Esophagus (tissue), 2 donors: ENCODE results near the gene NLGN4Y. TPM values are rescaled to one million over a fixed set of nuclear protein-coding genes. Genes with fewer than 3 reads are reported as not detected.

Source experiments
- H3K27ac ChIP-seq, 2 donors: one replicate each; pipeline ENCODE4 v1.5.1; 2013; ENCODE audit warnings: low read depth in 2 of 2, mild to moderate bottlenecking in 2 of 2, inconsistent platforms in 1 of 2, low read length in 1 of 2, moderate library complexity in 1 of 2
- H3K27me3 ChIP-seq, 2 donors: one replicate each; pipeline ENCODE4 v1.6.1; 2013; ENCODE audit warnings: low read length in 2 of 2, control low read depth in 1 of 2, mild to moderate bottlenecking in 1 of 2; ENCODE audit not compliant: insufficient read depth in 2 of 2, control insufficient read depth in 1 of 2
- H3K36me3 ChIP-seq, 2 donors: one replicate each; pipeline ENCODE4 v1.6.1; 2013; ENCODE audit warnings: low read length in 1 of 2; ENCODE audit not compliant: control insufficient read depth in 2 of 2, insufficient read depth in 2 of 2
- H3K4me1 ChIP-seq, 2 donors: one replicate each; pipeline ENCODE4 v1.6.1; 2013; ENCODE audit warnings: low read length in 1 of 2; ENCODE audit not compliant: control insufficient read depth in 2 of 2, insufficient read depth in 2 of 2
- H3K4me3 ChIP-seq, 2 donors: one replicate each; pipeline ENCODE4 v1.5.1; 2013; ENCODE audit warnings: low read length in 2 of 2, mild to moderate bottlenecking in 2 of 2, low read depth in 1 of 2, moderate library complexity in 1 of 2
- H3K9me3 ChIP-seq, 2 donors: one replicate each; pipeline ENCODE4 v1.6.1; 2013; ENCODE audit warnings: mild to moderate bottlenecking in 2 of 2, low read depth in 1 of 2, low read length in 1 of 2, moderate library complexity in 1 of 2; ENCODE audit not compliant: control insufficient read depth in 2 of 2, insufficient read depth in 1 of 2
- WGBS, 2 donors: extraction: QIAGEN DNeasy Blood & Tissue Kit; methylation state at CpG; one replicate each; pipeline ENCODE4 v1.1.7; 2013; 5-methylcytosine and 5-hydroxymethylcytosine counted together
- polyA plus RNA-seq, 2 donors: library from polyadenylated mRNA; stranded (reverse); fragments of 200-250 nt; gene quantifications; one replicate each; pipeline ENCODE4 v1.2.3, GENCODE V29; 2013
- donor health status: healthy with polysubstance abuse.
- donor health status: Bipolar disorder and iron deficiency.

NLGN4Y gene
- polyA plus RNA-seq, 2 donors, result 1.0 TPM; not detected in 1

GRCh38 chrY:14762903-14763302, 238.6 kb downstream of the NLGN4Y start:
- Histone ChIP-seq H3K36me3 (no peaks in the 10 kb centered on the region), H3K27ac (no peak overlapping the region), H3K4me1 (no peaks in the 10 kb centered on the region), H3K4me3 (no peak overlapping the region), H3K27me3 (no peaks in the 10 kb centered on the region), H3K9me3 (no peaks in the 10 kb centered on the region)
- WGBS, 2 donors, result 13 to 62% methylated on average over 1 of the region's 1 CpG

GRCh38 chrY:14763600-14763999, 239.3 kb downstream of the NLGN4Y start:
- no peaks in the 10 kb centered on the region for H3K27me3 ChIP-seq
- H3K4me3 ChIP-seq, result no peak overlapping the region
- H3K36me3 ChIP-seq, result no peaks in the 10 kb centered on the region
- H3K9me3 ChIP-seq, result no peaks in the 10 kb centered on the region
- no peak overlapping the region for H3K27ac ChIP-seq
- H3K4me1 ChIP-seq, result no peaks in the 10 kb centered on the region

- H3K4me3 ChIP-seq, result no peak overlapping the region
- H3K9me3 ChIP-seq, result no peaks in the 10 kb centered on the region
- no peaks in the 10 kb centered on the region for H3K36me3 ChIP-seq
- no peak overlapping the region for H3K27ac ChIP-seq
- H3K4me1 ChIP-seq, result no peaks in the 10 kb centered on the region
- 70 to 91% methylated on average over 4 of the region's 4 CpGs for WGBS, 2 donors
- H3K27me3 ChIP-seq, result no peaks in the 10 kb centered on the region
These were observed 253.9 kb downstream of the NLGN4Y start for GRCh38 chrY:14778208-14778607.

- Histone ChIP-seq H3K27ac (no peak overlapping the region), H3K4me3 (no peak overlapping the region), H3K36me3 (no peaks in the 10 kb centered on the region), H3K27me3 (no peaks in the 10 kb centered on the region), H3K9me3 (no peaks in the 10 kb centered on the region), H3K4me1 (no peaks in the 10 kb centered on the region)
- 90 to 93% methylated on average over 2 to 4 of the region's 4 CpGs for WGBS, 2 donors
These were observed 268.8 kb downstream of the NLGN4Y start for GRCh38 chrY:14793104-14793503.

- no peak overlapping the region for H3K27ac ChIP-seq
- no peak overlapping the region for H3K4me3 ChIP-seq
- no peaks in the 10 kb centered on the region for H3K9me3 ChIP-seq
- no peaks in the 10 kb centered on the region for H3K36me3 ChIP-seq
- H3K4me1 ChIP-seq, result no peaks in the 10 kb centered on the region
- WGBS, 2 donors, result 87 to 90% methylated on average over 4 to 11 of the region's 11 CpGs
- H3K27me3 ChIP-seq, result no peaks in the 10 kb centered on the region
These were observed 269.3 kb downstream of the NLGN4Y start for GRCh38 chrY:14793674-14794073.

- H3K4me3 ChIP-seq, result no peak overlapping the region
These were observed 273.7 kb downstream of the NLGN4Y start for GRCh38 chrY:14798010-14798409.

GRCh38 chrY:14801096-14801495, 276.8 kb downstream of the NLGN4Y start:
- Histone ChIP-seq H3K4me3 (no peak overlapping the region), H3K9me3 (no peaks in the 10 kb centered on the region), H3K36me3 (no peaks in the 10 kb centered on the region), H3K27me3 (no peaks in the 10 kb centered on the region), H3K27ac (no peak overlapping the region), H3K4me1 (no peaks in the 10 kb centered on the region)
- WGBS, 2 donors, result 56 to 67% methylated on average over 1 to 2 of the region's 2 CpGs

More at GRCh38 chrY:14798010-14798409, 273.7 kb downstream of the NLGN4Y start:
- Histone ChIP-seq H3K36me3 (no peaks in the 10 kb centered on the region), H3K4me1 (no peaks in the 10 kb centered on the region), H3K9me3 (no peaks in the 10 kb centered on the region), H3K27ac (no peak overlapping the region), H3K27me3 (no peaks in the 10 kb centered on the region)
- 40 to 60% methylated on average over 1 to 2 of the region's 2 CpGs for WGBS, 2 donors

- H3K4me1 ChIP-seq, result no peaks in the 10 kb centered on the region
- no peaks in the 10 kb centered on the region for H3K27me3 ChIP-seq
- H3K4me3 ChIP-seq, result no peak overlapping the region
- no peaks in the 10 kb centered on the region for H3K9me3 ChIP-seq
- H3K36me3 ChIP-seq, result no peaks in the 10 kb centered on the region
- WGBS, 2 donors, result 53% methylated on average over 3 of the region's 3 CpGs; no CpG with 5 or more reads in 1 of the 2 donors
- H3K27ac ChIP-seq, result no peak overlapping the region
These were observed 277.8 kb downstream of the NLGN4Y start for GRCh38 chrY:14802125-14802524.

GRCh38 chrY:14804041-14804440, 279.7 kb downstream of the NLGN4Y start:
- no peak overlapping the region for H3K4me3 ChIP-seq
- H3K36me3 ChIP-seq, result no peaks in the 10 kb centered on the region
- H3K4me1 ChIP-seq, result no peaks in the 10 kb centered on the region
- no peaks in the 10 kb centered on the region for H3K9me3 ChIP-seq
- no peak overlapping the region for H3K27ac ChIP-seq
- no peaks in the 10 kb centered on the region for H3K27me3 ChIP-seq

- Histone ChIP-seq H3K4me3 (no peak overlapping the region), H3K9me3 (no peaks in the 10 kb centered on the region), H3K27ac (no peak overlapping the region), H3K36me3 (no peaks in the 10 kb centered on the region), H3K4me1 (no peaks in the 10 kb centered on the region), H3K27me3 (no peaks in the 10 kb centered on the region)
These were observed 294.1 kb downstream of the NLGN4Y start for GRCh38 chrY:14818452-14818851.
